NCI-H345 treated with DMSO at 0.1 percent for 48 hours (cell line): ENCODE data around the gene CDC14A.

ENCODE experiments used
- DNase-seq: peaks from one replicate; lab custom pipeline; 2025; ENCODE audit not compliant: unreplicated experiment; lab: John Stamatoyannopoulos, UW

Gene CDC14A

DNA sequence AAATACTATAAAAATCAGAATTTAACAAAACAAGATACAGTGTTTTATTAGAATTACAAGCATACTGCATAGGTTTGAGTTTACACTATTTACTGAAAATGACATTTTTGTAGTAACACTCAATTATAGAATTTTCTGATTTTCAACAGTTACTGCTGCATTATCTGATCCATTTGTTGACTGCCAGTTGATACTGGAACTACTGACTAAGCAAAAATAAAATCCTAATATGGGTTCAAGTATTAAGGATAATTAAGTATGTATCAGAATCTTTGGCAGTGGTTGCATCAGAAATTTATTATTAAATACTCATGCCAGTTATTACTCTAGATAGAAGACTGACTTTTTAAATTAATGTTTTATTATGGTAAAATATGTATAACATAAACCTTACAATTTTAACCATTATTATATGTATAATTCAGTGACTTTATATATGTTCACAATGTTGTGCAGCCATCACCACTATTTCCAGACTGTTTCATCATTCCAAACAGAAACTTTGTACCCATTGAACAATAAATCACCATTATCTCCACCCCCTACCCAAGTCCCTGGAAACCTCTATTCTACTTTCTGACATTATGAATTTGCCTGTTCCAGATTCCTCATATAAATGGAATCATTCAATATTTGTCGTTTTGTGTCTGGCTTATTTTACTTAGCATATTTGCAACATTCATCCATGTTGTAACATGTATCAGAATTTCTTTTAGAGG, 127.5 kb downstream of the CDC14A start:
- DNase-seq: no peak

DNA sequence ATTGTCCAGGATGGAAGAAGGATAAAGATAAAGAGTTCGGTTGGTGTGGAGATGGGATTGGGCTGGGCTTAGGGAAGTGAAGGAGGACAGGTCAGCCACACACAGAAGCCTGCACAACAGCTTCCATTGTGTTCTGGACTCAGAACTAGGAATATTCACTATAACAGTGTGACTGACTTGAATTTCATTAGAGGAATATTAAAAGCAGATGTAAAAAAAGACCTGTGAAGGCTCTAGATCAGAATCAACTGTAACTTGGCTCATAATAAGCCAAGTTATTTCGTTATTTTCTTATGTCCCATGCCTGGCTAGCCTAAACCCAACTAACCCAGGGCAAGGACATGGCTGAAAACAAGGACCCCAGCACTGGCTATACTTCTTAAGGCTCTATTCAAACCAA, 129.0 kb downstream of the CDC14A start:
- no peak for DNase-seq

- DNase-seq: no peak
These were observed 129.9 kb downstream of the CDC14A start for GRCh38 chr1:100482167-100482566.

GRCh38 chr1:100482748-100483147, 130.4 kb downstream of the CDC14A start:
- DNase-seq: no peak

GRCh38 chr1:100483230-100483629, 130.9 kb downstream of the CDC14A start:
- DNase-seq: no peak

- no peak for DNase-seq
These were observed 133.6 kb downstream of the CDC14A start for GRCh38 chr1:100485855-100486258.

DNA sequence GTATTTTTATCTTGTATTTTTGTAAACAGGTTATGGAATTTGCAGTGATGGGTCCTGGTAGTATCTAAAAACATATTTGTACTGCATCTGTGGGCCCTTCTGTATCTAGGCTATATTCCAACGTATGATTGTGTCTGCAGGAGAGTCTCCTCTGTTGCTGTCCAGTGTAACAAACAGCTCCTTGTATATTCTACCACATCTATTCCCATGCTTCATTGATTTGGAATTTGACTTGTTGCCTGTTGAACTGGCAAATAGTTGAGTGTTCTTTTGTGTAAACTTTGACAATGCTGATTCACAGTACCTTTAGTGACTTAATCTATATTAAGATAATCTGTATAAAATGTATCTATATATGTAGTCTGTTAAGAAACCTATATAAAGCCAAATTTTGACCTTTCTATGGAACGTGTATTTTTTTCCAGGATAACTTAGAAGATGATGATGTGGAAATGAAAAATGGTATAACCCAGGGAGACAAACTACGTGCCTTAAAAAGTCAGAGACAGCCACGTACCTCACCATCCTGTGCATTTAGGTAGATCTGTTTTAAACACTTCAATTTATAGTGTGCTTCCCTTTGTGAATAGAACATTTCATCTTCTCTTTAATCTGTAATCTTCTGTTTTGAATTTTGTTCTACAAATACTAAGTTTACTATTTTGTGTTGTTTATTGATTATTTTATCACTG, 142.2 kb downstream of the CDC14A start:
- DNase-seq: no peak

- DNase-seq: no peak
These were observed 144.6 kb downstream of the CDC14A start for GRCh38 chr1:100496896-100497295.

DNA sequence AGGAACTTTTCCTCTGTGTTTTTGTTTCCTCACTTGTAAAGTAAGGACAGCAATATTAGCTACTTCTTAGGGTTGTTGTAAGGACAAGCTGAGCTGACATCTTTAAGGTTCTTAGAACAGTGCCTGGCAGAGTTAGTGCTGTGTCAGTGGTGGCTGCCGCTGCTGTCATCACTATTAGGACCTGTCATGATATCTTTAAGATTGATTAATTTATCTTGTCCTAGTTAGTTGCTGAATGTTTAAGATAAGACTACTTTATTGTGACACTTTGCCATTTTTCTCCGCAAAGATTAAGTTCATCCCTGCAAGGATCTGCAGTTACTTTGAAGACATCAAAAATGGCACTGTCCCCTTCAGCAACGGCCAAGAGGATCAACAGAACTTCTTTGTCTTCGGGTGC, 145.5 kb downstream of the CDC14A start:
- DNase-seq: no peak

DNA sequence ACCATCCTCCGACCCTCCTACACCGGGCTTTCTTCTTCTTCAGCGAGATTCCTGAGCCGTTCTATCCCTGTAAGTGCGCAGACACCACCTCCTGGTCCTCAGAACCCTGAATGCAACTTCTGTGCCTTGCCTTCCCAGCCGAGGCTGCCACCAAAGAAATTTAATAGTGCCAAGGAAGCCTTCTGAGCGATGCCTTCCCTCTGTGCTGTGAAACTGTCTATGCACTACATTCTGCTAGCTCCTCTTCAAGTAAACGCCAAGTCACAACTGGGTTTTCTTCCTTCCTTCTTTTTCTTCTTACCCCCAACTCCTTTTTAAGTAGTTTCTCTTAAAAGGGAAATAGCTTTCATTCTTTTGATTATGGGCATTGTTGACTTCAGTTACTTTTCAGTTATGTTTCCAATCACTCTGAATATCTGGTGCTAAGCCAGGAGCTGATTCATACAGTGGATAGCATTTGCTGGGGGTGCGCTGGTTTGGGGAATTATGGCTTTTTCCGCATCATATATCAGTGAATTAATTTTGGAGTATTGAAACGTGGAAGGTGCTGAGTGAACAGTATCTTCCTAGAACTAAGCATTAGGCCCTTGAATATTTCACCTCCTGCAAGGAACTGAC, 147.0 kb downstream of the CDC14A start:
- DNase-seq: no peak

DNA sequence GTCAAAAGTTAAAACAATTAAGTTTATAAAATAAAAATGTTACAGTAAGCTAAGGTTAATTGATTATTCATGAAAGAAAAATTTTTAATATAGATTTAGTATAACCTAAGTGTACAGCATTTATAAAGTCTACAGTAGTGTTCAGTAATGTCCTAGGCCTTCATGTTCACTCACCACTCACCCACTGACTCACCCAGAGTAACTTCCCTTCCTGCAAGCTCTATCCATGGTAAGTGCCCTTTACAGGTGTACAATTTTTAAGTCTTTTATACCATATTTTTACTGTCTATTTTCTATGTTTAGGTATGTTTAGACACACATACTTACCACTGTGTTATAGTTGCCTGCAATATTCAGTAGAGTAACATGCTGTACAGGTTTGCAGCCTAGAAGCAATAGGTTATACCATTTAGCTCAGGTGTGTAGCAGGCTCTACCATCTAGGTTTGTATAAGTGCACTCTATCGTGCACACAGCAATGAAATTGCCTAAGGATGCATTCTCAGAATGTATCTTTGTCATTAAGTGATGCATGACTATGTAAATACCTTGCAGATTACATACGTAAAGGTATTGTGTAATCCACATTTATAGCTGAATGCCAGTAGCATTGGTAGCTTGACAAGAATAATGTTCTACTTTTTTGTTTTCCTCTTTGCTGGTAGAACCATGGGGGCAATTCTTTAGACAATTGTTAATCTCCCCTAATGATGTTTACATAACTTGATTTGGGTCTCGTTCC, 149.9 kb downstream of the CDC14A start:
- peak; percentile 91 for DNase-seq

GRCh38 chr1:100506217-100506616, 153.9 kb downstream of the CDC14A start:
- no peak for DNase-seq

DNA sequence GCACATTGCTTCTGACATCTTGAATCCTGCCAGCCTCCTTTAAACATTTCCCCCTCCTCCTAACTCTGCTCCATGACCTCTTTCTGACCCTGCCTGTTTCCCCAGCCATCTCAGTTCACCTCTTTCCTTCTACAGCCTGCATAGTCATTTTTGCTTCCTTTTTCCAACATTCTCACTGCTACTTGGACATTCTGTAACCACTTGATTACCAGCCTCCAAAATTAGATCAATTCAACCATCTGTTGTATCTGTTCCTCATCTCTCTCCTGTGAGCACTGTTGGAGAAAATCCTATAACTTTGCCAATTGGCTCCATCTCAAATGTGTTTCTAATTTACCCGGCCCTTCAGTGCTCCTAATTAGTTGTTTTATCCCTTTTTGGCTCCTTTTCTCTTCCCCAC, 158.1 kb downstream of the CDC14A start:
- DNase-seq: no peak

- no peak for DNase-seq
These were observed 158.8 kb downstream of the CDC14A start for GRCh38 chr1:100511058-100511457.

DNA sequence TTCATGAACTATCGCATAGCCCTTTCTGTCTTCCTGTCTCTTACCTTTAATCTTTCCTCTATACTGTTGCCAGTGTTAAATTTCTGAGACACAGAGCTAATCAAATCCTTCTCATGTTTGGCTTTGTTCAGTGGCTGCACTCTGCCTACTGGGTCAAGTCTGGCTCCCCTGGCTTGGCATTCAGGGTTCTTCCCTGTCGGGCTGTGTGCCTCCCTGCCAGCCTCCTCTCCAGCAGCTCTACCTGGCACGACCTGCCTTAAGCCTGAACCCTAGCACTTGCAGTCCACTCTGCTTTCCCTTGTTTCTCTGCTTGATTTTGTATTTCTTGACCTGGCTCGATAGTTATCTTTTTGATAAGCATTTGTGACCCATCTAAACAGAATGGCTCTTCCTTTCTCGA, 159.5 kb downstream of the CDC14A start:
- no peak for DNase-seq

GRCh38 chr1:100512803-100513352, 160.6 kb downstream of the CDC14A start:
- DNase-seq: no peak

GRCh38 chr1:100516857-100517256, 164.6 kb downstream of the CDC14A start:
- no peak for DNase-seq

- DNase-seq: no peak
These were observed 165.2 kb downstream of the CDC14A start for GRCh38 chr1:100517515-100517914.

DNA sequence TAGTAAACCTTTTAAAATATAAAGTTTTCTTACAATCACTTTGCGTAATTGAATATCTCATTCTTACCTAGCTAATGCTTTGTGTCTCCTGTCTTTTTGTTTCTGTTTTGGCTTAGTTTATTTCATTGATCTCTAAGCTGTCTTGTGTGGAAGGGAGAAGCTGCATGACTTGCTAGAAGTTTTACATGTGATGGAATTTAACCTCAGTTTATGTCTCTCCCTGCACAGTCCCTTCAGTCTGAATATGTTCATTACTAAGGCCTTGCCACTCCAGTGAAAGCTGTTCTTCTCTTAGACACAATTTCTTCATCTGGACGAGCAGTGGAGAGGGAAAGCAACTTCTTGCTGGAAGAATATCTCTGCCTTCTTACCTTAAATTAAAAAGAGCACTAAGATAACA, 165.7 kb downstream of the CDC14A start:
- no peak for DNase-seq

DNA sequence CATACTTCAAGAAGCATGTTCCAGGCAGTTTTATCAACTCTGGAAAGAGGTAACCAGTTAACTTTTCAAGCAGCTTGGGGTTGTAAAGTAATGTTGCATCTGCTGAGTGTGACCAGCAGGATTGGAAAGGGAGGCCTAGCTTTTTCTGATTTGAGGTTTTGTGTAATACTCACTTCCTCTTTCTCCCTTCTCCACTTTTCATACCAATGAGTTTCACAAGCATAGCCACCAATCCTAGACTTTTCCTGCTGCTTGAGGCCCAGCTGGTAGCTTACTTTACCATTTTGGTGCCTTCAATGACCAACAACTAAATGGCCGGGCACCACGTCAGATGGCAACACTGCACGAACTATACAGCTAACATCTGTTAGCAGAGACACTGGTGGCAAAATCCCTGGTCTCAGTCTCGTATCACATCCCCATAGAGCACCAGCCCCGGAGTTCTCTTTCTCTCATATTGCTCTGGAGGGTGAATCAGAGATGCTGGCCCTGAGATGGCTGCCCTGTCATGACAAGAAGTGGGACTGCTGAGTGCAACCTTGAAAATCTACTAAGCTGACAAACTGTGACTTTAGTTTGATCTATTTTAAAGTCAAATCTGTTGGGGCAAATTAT, 170.8 kb downstream of the CDC14A start:
- DNase-seq: no peak

DNA sequence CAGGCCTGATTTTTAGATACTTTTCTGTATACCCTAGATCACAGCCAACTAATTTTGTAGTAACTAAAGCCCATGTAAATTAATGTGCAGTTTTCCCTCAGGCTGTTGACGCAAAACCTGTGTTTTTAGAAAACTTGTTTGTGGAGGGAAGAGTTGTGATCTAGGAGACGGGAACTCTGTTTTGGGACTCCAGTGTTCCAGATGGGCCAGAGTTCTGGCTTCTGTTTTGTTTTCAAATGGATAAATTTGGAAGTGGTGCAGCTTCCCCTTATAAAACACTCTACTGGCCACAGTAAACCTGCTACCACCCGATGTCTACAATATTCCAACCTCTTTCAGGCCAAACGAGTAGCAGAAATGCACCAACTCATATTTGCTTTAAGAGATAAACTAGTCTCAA, 172.0 kb downstream of the CDC14A start:
- no peak for DNase-seq
